ENCODE results near the gene FOXF1.

FOXF1 gene

GRCh38 chr16:86467490-86467889, 42.8 kb upstream of the FOXF1 start:
- DNase-seq (ENCODE audit: low read depth): no peak
- no peak overlapping the region for H3K4me3 ChIP-seq (ENCODE audit: low read length)
- no peak for TF ChIP-seq CTCF (conservative IDR thresholded peaks at IDR 0.05; ENCODE audit: low read length)

GRCh38 chr16:86470964-86471363, 39.4 kb upstream of the FOXF1 start:
- no peak for DNase-seq (ENCODE audit: low read depth)
- no peak overlapping the region for H3K4me3 ChIP-seq (ENCODE audit: low read length)
- no peak for TF ChIP-seq CTCF (conservative IDR thresholded peaks at IDR 0.05; ENCODE audit: low read length)

- no peak for DNase-seq (ENCODE audit: low read depth)
These were observed 38.4 kb upstream of the FOXF1 start for GRCh38 chr16:86471896-86472295.

GRCh38 chr16:86472366-86472765, 38.0 kb upstream of the FOXF1 start:
- H3K4me3 ChIP-seq (ENCODE audit: low read length): no peak overlapping the region
- no peak for DNase-seq (ENCODE audit: low read depth)
- no peak for TF ChIP-seq CTCF (conservative IDR thresholded peaks at IDR 0.05; ENCODE audit: low read length)

More at GRCh38 chr16:86471896-86472295, 38.4 kb upstream of the FOXF1 start:
- no peak overlapping the region for H3K4me3 ChIP-seq (ENCODE audit: low read length)
- no peak for TF ChIP-seq CTCF (conservative IDR thresholded peaks at IDR 0.05; ENCODE audit: low read length)

- TF ChIP-seq CTCF (conservative IDR thresholded peaks at IDR 0.05; ENCODE audit: low read length): no peak
- no peak overlapping the region for H3K4me3 ChIP-seq (ENCODE audit: low read length)
- no peak for DNase-seq (ENCODE audit: low read depth)
These were observed 33.3 kb upstream of the FOXF1 start for GRCh38 chr16:86476956-86477534.

- DNase-seq (ENCODE audit: low read depth): peak; percentile 22
- no peak for TF ChIP-seq CTCF (conservative IDR thresholded peaks at IDR 0.05; ENCODE audit: low read length)
- H3K4me3 ChIP-seq (ENCODE audit: low read length): no peak overlapping the region
These were observed 32.7 kb upstream of the FOXF1 start for GRCh38 chr16:86477642-86478041.

GRCh38 chr16:86478779-86479178, 31.5 kb upstream of the FOXF1 start:
- TF ChIP-seq CTCF (conservative IDR thresholded peaks at IDR 0.05; ENCODE audit: low read length): no peak
- H3K4me3 ChIP-seq (ENCODE audit: low read length): no peak overlapping the region
- DNase-seq (ENCODE audit: low read depth): no peak

Data from AG10803 (cell line).